ENCODE results near the gene C4orf17.

C4orf17 gene

DNA sequence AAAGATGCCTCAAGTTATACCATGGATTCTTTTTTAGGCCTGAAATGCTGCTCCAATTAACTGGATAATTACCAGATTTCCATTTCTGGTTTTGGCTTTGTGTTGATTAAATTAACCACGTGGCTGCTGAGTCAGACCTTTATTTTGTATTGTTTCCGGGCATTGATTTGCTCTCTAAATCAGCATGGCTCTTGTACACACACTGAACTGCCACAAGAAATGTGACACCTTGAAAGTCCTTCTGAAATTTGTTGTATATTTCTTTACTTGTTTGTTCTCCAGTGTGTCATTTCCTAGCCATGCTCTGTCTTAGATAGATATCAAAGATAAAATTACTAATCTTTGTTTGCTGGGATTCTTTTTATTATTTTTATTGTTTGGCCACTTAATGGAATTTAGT, 75.5 kb downstream of the C4orf17 start:
- no peak for TF ChIP-seq TCF4 (CRISPR knock-in tag; IDR thresholded peaks at IDR 0.05; ENCODE audit: borderline replicate concordance)
- TF ChIP-seq, protein P1, sequence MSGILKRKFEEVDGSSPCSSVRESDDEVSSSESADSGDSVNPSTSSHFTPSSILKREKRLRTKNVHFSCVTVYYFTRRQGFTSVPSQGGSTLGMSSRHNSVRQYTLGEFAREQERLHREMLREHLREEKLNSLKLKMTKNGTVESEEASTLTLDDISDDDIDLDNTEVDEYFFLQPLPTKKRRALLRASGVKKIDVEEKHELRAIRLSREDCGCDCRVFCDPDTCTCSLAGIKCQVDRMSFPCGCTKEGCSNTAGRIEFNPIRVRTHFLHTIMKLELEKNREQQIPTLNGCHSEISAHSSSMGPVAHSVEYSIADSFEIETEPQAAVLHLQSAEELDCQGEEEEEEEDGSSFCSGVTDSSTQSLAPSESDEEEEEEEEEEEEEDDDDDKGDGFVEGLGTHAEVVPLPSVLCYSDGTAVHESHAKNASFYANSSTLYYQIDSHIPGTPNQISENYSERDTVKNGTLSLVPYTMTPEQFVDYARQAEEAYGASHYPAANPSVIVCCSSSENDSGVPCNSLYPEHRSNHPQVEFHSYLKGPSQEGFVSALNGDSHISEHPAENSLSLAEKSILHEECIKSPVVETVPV (CRISPR knock-in tag; IDR thresholded peaks at IDR 0.05) = no peak
- TF ChIP-seq OSR1 (CRISPR knock-in tag; IDR thresholded peaks at IDR 0.05) = no peak
- TF ChIP-seq ZNF565 (CRISPR knock-in tag; conservative IDR thresholded peaks at IDR 0.05; ENCODE audit: low read depth) = no peak
- TF ChIP-seq GLIS3 (CRISPR knock-in tag; IDR thresholded peaks at IDR 0.05) = no peak
- TF ChIP-seq, protein P2, sequence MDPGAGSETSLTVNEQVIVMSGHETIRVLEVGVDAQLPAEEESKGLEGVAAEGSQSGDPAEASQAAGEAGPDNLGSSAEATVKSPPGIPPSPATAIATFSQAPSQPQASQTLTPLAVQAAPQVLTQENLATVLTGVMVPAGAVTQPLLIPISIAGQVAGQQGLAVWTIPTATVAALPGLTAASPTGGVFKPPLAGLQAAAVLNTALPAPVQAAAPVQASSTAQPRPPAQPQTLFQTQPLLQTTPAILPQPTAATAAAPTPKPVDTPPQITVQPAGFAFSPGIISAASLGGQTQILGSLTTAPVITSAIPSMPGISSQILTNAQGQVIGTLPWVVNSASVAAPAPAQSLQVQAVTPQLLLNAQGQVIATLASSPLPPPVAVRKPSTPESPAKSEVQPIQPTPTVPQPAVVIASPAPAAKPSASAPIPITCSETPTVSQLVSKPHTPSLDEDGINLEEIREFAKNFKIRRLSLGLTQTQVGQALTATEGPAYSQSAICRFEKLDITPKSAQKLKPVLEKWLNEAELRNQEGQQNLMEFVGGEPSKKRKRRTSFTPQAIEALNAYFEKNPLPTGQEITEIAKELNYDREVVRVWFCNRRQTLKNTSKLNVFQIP (CRISPR knock-in tag; IDR thresholded peaks at IDR 0.05; ENCODE audit: borderline replicate concordance, low read depth) = no peak
- no peak for TF ChIP-seq CSDC2 (CRISPR knock-in tag; IDR thresholded peaks at IDR 0.05)
- no peak for TF ChIP-seq RARB (CRISPR knock-in tag; IDR thresholded peaks at IDR 0.05)
- no peak for ATAC-seq

DNA sequence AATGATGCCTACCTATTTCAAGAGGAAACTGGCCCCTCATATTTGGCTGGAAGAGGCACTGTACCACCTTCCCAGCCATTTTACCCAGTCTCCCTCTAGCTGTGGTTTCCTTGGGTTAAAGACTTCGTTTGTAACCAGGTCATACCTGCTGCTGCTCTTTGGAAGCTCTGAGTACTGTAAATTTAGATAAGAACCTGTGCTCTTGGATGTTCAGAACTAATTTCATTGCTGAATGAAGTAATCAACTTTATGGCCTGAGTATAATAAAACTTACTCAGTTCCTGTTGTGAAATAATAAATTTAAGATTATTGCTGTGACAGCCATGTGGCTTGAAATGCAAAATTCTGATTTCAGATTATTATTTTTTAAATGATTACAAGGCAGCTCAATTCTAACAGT, 76.0 kb downstream of the C4orf17 start:
- ATAC-seq = no peak
- TF ChIP-seq ZNF565 (CRISPR knock-in tag; conservative IDR thresholded peaks at IDR 0.05; ENCODE audit: low read depth) (no peak), GLIS3 (CRISPR knock-in tag; IDR thresholded peaks at IDR 0.05) (no peak), ISL1 (CRISPR knock-in tag; IDR thresholded peaks at IDR 0.05) (no peak), SNAI2 (CRISPR knock-in tag; IDR thresholded peaks at IDR 0.05) (no peak), ZFP30 (CRISPR knock-in tag; IDR thresholded peaks at IDR 0.05) (no peak), PPARA (CRISPR knock-in tag; IDR thresholded peaks at IDR 0.05; ENCODE audit: borderline replicate concordance) (no peak), ZNF70 (CRISPR knock-in tag; IDR thresholded peaks at IDR 0.05) (no peak)
- TF ChIP-seq, protein P1 (CRISPR knock-in tag; IDR thresholded peaks at IDR 0.05) = no peak

DNA sequence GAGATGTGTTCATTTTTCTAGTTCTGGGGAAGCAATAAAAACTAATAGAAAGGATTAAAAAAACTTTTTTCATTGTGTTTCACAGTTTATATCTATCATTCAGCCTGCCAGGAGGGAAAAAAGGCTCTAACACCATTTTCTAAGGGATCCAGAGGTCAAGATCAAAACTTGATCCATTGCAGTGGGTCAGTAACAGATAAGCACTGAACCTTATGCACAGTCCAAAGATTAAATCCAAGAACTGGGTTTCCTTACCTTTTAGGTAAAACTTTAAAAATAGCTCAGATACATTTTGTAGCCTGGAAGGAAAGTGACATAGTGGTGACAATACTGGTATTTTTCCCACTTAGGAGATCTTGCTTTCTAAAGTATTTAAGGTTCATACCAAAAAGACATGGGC, 76.5 kb downstream of the C4orf17 start:
- no peak for ATAC-seq
- TF ChIP-seq SNAI2 (CRISPR knock-in tag; IDR thresholded peaks at IDR 0.05) = no peak
- TF ChIP-seq TOX (CRISPR knock-in tag; IDR thresholded peaks at IDR 0.05; ENCODE audit: borderline replicate concordance) = no peak

DNA sequence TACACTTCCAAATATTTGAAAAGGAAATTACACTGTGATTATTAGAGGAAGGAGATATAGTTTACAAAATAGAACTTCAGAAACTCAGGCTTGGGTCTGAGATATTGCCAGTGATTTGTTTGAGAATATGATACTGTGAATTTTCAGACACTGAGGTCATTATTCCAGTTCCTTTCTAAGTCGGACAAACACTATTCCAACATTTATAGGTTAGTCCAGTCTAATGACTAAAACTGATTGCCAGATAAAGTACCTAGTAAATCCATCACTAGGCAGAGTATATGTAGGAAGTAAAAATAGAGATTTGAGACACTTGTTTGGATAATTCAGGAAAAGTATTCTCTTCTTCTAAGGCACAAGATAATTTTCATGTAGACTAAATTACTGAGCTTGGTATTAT, 77.0 kb downstream of the C4orf17 start:
- no peak for ATAC-seq
- no peak for TF ChIP-seq ZNF70 (CRISPR knock-in tag; IDR thresholded peaks at IDR 0.05)
- no peak for TF ChIP-seq OSR1 (CRISPR knock-in tag; IDR thresholded peaks at IDR 0.05)
- TF ChIP-seq ZFP3 (CRISPR knock-in tag; IDR thresholded peaks at IDR 0.05) = no peak
- no peak for TF ChIP-seq CSDC2 (CRISPR knock-in tag; IDR thresholded peaks at IDR 0.05)
- no peak for TF ChIP-seq ZFP30 (CRISPR knock-in tag; IDR thresholded peaks at IDR 0.05)
- TF ChIP-seq ARNTL (CRISPR knock-in tag; IDR thresholded peaks at IDR 0.05; ENCODE audit: borderline replicate concordance, low read depth) = no peak
- no peak for TF ChIP-seq TCF4 (CRISPR knock-in tag; IDR thresholded peaks at IDR 0.05; ENCODE audit: borderline replicate concordance)
- TF ChIP-seq, protein P2 (CRISPR knock-in tag; IDR thresholded peaks at IDR 0.05; ENCODE audit: borderline replicate concordance, low read depth) = no peak
- TF ChIP-seq, protein P3, sequence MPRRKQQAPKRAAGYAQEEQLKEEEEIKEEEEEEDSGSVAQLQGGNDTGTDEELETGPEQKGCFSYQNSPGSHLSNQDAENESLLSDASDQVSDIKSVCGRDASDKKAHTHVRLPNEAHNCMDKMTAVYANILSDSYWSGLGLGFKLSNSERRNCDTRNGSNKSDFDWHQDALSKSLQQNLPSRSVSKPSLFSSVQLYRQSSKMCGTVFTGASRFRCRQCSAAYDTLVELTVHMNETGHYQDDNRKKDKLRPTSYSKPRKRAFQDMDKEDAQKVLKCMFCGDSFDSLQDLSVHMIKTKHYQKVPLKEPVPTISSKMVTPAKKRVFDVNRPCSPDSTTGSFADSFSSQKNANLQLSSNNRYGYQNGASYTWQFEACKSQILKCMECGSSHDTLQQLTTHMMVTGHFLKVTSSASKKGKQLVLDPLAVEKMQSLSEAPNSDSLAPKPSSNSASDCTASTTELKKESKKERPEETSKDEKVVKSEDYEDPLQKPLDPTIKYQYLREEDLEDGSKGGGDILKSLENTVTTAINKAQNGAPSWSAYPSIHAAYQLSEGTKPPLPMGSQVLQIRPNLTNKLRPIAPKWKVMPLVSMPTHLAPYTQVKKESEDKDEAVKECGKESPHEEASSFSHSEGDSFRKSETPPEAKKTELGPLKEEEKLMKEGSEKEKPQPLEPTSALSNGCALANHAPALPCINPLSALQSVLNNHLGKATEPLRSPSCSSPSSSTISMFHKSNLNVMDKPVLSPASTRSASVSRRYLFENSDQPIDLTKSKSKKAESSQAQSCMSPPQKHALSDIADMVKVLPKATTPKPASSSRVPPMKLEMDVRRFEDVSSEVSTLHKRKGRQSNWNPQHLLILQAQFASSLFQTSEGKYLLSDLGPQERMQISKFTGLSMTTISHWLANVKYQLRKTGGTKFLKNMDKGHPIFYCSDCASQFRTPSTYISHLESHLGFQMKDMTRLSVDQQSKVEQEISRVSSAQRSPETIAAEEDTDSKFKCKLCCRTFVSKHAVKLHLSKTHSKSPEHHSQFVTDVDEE (CRISPR knock-in tag; IDR thresholded peaks at IDR 0.05) = no peak
- TF ChIP-seq, protein P4, sequence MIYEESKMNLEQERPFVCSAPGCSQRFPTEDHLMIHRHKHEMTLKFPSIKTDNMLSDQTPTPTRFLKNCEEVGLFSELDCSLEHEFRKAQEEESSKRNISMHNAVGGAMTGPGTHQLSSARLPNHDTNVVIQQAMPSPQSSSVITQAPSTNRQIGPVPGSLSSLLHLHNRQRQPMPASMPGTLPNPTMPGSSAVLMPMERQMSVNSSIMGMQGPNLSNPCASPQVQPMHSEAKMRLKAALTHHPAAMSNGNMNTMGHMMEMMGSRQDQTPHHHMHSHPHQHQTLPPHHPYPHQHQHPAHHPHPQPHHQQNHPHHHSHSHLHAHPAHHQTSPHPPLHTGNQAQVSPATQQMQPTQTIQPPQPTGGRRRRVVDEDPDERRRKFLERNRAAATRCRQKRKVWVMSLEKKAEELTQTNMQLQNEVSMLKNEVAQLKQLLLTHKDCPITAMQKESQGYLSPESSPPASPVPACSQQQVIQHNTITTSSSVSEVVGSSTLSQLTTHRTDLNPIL (CRISPR knock-in tag; IDR thresholded peaks at IDR 0.05; ENCODE audit: low read depth) = no peak
- TF ChIP-seq, protein P5, sequence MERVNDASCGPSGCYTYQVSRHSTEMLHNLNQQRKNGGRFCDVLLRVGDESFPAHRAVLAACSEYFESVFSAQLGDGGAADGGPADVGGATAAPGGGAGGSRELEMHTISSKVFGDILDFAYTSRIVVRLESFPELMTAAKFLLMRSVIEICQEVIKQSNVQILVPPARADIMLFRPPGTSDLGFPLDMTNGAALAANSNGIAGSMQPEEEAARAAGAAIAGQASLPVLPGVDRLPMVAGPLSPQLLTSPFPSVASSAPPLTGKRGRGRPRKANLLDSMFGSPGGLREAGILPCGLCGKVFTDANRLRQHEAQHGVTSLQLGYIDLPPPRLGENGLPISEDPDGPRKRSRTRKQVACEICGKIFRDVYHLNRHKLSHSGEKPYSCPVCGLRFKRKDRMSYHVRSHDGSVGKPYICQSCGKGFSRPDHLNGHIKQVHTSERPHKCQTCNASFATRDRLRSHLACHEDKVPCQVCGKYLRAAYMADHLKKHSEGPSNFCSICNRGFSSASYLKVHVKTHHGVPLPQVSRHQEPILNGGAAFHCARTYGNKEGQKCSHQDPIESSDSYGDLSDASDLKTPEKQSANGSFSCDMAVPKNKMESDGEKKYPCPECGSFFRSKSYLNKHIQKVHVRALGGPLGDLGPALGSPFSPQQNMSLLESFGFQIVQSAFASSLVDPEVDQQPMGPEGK (CRISPR knock-in tag; IDR thresholded peaks at IDR 0.05; ENCODE audit: borderline replicate concordance) = no peak
- no peak for TF ChIP-seq ZC3H10 (CRISPR knock-in tag; IDR thresholded peaks at IDR 0.05)
- TF ChIP-seq ZNF8 (CRISPR knock-in tag; IDR thresholded peaks at IDR 0.05) = no peak
- no peak for TF ChIP-seq RARB (CRISPR knock-in tag; IDR thresholded peaks at IDR 0.05)
- TF ChIP-seq TOX (CRISPR knock-in tag; IDR thresholded peaks at IDR 0.05; ENCODE audit: borderline replicate concordance) = no peak
- no peak for TF ChIP-seq BACH2 (CRISPR knock-in tag; IDR thresholded peaks at IDR 0.05; ENCODE audit: borderline replicate concordance)
- no peak for TF ChIP-seq PPARA (CRISPR knock-in tag; IDR thresholded peaks at IDR 0.05; ENCODE audit: borderline replicate concordance)
